NCI-H187 (cell line): ENCODE measurements around the gene CSTF1.
"Not testable (repeated sequence)": the region's sequence is repeated elsewhere in the genome, so short reads cannot be mapped to it uniquely, and the experiment has no call there.

ENCODE experiments used
- DNase-seq, 2 experiments: peaks; one replicate each; lab custom pipeline; 2025; lab: John Stamatoyannopoulos, UW

Gene CSTF1

DNA sequence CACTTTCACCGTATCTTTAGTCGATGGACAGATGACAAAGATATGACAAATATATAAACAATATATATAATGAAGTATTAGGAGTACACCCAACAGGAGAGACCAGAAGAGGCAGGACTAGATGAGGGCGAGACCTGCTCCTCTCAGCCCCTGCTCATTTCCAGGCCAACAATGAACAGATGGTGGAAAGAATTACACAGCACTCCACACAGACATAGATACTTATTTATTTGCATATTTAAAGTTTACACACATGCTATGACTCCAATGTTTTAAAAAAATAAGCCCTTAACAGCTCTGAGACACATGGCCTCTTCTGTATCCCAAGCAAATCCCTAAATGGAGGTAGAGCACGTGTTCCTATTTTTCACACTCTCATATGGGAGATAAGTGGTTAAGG, 23.3 kb upstream of the CSTF1 start:
- DNase-seq, result no peak

DNA sequence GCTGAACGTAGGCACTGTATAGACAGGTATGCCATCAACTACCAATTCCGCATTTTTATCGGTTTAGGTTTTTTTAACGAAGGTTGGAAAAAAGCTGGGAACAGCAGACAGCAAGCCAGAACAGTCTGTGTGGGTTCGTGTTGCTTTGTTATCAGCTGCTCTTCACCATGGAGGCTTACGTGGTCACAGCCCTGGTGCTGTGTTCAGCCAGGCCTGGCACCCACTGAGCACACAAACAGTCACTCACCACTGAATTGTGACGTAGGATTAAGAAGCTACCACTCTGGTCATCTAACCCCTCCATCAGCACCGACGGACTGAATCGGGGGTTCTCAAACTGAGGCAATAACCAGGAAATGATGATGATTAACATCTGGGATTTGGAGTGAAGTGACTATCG, 20.5 kb upstream of the CSTF1 start:
- DNase-seq, result no peak

DNA sequence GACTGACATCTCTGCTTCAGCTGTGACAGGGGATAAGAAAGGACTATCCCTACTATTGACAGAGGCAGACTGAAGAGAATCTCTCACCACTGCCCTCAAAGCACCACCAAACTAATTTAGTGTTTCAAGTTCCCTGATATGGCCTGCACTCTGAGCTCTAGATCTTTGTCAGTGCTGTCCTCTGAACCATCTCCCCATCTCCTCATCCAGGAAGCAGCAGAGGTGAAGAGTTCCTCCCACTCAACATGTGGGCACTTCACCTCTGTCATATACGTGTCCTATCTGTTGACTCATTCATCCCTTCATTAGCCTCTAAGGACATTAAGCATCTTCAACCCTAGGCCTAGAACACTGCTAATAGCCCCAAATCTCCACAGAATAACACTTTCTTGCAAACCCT, 19.6 kb upstream of the CSTF1 start:
- DNase-seq, result no peak

DNA sequence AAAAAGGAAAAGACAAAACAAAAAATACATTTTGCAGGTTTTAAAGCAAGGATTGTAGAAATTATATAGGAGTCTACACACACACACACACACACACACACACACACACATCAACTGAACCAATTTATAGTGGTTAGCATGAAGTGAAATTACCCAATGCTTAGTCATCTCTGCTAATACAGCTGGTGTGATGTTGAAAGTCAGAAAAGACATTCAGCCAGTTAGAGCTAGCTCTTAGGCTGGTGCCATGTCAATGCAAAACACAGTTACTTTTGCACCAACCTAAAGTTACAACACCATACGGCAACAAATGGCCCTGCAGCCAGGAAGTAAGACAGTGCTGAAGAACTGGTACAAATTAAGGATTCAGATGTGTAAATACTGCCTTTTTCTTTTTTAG, 18.5 kb upstream of the CSTF1 start:
- DNase-seq, result no peak

DNA sequence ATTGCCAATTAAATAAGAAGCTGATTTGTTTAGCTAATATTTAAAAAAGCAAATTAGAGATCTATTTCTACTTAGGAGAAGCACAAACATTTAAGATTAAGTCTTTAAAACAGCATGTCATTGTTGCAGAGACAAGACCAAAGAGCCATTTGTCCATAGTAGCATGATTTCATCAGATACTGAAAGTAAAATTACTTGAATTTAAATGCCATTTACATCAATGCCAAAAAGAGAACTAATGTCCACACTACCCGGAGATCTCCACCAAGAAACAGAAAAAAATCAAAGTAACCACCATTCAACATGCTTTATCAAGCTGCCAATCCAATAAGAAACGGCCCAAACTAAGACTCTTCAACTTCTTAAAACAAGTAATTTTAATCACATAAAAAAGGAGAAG, 16.1 kb upstream of the CSTF1 start:
- no peak for DNase-seq

DNA sequence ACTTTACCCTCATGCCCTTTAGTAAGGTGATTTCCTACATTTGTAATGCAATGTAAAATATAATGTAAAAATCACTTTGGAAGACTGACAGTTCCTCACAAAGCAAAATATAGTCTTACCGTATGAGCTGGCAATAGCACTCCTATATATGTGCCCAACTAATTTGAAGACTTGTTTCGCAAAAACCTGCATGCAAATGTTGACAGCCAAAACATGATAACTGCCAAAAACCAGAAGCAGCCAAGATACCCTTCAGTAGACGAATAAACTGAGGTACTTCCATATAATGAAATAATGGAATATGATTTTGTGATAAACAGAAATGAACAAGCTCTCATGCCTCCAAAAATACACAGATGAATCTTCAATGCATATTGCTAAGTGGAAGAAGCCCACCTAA, 14.1 kb upstream of the CSTF1 start:
- DNase-seq, result no peak

DNA sequence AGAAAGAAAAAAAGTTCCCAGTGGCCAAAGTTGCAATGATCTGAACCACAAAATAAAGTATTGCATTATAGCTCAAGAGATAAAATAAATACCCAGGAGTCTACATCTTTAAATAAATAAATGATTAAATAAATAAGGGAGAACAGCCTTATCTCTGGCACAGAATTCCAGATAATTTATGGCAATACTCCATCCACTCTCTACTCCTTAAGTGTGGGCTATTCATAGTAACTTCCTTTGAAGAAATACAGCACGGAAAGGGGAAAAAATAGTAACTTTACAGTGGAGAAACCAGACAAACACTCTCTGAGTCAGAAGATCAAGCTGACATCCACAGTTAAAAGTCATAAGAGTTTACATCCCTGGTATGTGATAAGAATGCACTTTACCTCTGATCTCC, 12.1 kb upstream of the CSTF1 start:
- no peak for DNase-seq

DNA sequence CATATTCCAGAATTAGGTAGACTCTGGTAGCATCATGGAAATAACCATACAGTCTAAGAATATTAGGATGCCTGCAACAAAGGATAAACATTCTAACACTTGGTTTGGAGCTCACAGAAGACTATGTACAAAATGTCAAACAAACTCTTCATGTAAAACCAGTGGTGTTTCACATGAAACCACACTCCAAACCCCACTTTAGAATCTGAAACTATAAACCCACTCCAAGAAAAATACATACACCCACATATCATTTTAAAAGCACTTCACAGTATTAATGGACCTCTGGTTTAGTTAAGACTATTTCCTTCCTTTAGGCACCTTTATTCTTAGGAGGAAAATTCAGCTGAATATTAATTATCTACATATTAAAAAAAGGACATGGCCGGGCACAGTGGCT, 10.9 kb upstream of the CSTF1 start:
- no peak for DNase-seq

DNA sequence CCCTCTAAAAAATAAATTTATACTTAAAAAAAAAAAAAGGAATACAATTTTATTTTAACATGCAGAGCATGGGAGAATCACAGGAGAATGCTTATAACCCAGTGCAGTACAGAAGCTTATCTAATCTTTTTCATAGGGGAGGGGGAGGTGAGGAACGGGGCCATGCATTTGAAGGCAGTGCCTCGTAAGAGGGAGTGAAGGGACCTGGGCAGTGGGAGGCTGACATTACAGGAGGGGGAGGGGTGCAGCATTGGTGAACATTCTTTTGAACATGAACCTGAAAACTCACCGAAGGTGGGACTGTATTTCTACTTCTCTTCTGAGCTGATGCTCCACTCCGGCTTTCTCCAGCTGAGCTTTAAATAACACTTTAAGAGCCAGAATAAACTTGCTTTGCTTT, 9.7 kb upstream of the CSTF1 start:
- DNase-seq, result no peak

DNA sequence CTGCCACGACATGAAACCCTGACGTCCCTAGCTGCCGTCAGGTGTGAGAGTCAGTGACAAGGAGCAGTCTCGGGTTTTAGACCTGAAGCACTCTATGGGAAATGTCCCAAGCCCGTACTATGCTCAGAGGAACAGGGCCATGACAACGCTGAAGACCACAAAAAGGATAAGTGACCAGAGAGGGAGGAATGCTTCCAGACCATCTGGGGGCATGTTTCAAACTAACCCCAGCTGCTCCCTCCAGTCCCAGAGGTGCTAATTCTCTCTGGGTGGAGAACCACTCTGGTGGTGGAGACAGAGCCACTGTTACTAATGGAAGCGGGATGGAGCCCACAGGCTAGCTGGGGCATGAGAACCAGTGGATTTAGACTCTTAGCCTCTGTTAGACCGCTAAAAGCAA, 9.1 kb upstream of the CSTF1 start:
- no peak for DNase-seq

DNA sequence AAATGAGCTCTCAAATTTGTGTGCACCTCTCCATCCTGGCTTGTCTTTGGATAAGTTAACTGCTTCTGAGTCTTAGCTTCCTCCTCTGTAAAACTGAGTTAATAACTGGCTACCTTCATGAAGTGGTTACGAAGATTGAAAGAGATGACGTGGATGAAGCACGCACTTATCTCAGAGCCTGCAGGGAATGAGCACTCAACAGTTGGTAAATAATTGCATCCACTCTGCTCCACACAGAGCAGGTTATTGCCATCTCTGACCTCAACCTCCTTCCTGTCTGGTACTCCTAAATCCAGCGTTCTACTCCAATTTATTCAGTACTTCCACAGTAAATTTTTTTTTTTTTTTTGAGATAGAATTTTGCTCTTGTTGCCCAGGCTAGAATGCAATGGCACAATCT, 7.3 kb upstream of the CSTF1 start:
- DNase-seq, result no peak

DNA sequence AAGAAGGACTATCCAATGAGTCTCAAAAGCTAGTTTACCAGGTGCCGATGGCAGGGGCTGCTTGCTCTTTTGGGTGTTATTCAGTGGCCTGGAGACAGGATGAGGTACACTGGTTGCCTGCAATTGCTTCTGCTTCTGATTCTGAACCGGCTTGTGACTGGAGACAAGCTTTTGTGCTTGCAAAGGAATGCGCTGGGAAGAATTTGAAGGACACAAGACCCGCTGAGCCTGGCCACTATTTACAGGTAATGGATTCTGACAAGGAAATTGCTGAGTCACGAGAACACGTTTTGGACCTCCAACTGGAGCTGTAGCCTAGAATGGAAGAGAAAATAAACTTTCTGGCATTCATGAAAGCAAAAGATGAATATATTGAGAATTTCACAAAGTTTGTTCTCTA, 6.2 kb upstream of the CSTF1 start:
- DNase-seq, result no peak

DNA sequence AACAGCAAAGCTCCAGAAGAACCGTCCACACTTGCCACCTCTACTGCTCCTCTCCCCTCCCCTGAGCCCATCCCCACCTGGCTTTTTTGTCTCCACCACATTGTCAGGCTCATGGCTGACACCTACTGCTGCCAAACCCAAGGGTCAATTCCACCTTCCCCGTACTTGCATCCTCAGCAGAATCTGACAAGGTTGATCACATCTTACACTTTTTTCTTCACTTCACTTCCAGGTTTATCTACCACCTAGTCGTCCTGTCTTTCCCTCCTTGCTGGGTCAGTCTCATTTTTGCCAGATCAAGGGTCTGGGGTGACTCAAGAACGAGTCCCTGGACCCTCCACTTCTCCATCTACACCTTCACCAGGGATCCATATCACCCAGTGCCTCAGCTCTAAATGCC, 3.6 kb upstream of the CSTF1 start:
- DNase-seq, result no peak

DNA sequence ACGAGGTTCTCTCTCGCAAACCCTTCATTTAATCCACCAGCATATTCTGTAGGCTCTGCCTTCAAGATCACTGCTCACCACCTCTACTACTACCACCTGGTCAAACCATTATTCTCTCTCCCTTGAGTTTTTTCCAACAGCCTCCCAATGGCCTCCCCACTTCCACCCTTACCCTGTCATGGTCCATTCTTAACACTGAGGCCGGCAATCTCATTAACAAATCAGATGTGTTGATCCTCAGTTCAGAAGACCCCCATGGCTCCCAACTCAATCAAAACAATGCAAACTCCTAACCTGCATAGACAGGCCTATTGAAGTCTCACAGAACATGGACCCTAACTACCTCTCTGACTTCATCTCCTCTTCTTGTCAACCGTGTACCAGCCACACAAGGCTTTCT, 2.6 kb upstream of the CSTF1 start:
- DNase-seq, result no peak

DNA sequence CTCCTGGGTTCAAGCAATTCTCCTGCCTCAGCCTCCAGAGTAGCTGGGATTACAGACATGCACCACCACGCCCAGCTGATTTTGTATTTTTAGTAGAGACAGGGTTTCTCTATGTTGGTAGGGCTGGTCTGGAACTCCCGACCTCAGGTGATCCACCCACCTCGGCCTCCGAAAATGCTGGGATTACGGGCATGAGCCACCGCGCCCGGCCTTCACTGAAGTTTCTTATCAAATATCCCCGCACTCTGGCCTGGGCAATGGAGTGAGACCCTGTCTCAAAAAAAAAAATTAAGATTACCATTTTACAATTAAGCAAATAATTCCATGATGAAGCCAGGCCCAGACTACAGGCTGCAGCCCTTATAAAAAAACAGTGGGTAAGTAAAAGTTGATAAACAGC, 2.0 kb upstream of the CSTF1 start:
- not testable (repeated sequence) for DNase-seq

DNA sequence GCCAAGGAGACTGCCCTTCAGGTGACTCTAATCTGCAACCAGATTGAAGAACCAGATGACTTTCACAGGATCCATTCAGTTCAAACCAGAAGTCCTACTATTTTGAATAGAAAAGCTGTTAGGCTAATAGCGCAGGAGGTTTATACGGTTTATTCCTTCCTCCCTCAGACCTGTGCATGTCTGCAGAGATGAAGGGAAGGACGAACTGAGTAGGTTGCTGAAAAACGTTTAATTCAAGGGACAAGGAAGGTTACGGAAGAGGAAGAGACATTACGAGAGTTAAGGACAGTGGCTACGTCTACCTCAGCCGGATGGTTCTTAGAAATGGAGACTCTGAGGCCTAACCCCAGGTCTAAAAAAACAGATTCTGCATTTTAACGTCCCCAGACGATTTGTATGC, 1.4 kb upstream of the CSTF1 start:
- no peak for DNase-seq

DNA sequence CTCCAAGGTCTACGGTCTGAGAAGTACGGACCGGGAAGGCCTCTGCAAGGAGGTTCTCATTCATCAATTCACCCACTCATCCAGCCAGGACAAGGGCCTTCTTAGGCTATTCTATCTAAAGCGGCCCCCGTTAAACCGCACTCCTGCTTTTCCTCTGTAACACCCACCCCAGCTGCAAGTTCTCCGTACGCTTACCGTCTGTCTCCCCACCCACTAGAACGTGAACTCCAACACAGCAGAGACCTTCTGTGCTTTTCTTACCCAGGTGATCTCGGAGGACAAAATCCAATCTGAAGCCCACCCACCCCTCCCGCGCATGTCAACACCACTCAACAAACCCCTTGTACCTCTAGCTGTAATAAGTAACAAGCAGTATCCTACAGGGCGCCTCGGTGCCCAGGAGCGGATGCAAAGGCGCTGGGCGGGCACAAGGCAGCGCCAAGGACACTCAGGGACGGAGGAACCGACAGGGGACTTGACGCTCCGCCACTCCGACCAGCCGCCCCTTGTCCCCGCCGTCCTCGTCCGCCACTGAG, 781 bp upstream of the CSTF1 start:
- DNase-seq, result no peak

DNA sequence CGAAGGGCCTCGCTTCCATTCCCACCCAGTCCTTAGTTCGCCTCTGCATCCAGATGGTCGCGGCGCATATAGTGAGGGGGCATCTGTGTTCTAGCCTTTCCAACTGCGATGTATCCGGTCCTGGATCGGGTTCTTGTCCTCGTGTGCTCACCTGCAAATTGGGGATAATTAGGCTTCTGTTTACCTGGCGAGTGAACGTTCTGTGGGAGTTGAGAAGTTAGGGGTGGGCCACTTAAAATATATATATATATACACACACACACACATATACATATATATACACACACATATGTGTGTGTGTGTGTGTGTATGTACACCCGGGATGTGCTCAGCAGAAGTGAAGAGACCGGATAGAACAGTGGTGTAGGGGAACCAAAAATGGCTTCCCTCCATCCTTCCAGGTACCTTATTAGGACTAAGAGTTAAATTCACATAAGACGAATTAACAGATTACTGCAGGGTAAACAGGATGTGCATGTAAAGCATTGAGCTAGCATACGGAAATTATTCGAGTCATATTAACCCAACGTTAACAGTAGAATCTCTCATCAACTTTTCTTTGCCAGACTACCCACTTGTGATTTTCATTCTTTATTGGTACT, 537 bp downstream of the CSTF1 start:
- DNase-seq, result no peak

DNA sequence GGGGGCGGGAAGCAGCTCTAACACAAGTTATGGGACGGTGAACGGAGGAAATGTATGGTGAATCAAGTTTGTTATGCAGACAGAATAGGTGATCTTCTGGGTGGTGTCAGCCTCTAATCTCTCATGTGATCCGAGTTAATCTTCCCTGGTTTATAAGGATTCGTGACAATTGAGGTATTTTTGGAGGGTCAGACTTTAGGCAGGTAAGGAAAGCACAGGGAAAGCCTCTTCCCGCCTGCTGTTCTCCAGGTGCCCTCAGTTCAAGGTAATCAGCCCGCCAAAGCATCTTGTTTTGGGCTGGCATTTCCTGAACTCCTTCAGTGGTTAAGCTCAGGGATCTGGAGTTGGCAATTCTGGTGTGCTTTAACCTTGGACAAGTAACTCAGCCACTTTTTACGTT, 1.2 kb downstream of the CSTF1 start:
- no peak for DNase-seq

DNA sequence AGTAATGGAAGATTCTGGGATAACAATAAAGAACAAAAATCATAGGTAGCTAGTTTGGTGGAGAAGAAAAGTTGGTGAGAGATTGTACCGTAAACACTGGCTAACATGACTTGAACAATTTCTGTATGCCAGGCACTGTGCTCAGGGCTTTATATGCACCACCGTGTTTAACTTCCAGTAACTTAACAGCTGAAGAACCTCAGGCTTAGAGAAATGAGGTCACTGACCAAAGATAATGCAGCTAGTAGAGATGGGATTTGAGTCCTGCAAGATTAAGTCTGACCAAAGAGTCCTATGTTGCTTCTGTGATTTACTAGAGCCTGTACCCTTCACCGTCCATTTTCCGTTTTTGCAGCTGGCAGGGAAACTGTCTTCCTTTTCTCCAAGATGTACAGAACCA, 2.7 kb downstream of the CSTF1 start:
- DNase-seq, result no peak

DNA sequence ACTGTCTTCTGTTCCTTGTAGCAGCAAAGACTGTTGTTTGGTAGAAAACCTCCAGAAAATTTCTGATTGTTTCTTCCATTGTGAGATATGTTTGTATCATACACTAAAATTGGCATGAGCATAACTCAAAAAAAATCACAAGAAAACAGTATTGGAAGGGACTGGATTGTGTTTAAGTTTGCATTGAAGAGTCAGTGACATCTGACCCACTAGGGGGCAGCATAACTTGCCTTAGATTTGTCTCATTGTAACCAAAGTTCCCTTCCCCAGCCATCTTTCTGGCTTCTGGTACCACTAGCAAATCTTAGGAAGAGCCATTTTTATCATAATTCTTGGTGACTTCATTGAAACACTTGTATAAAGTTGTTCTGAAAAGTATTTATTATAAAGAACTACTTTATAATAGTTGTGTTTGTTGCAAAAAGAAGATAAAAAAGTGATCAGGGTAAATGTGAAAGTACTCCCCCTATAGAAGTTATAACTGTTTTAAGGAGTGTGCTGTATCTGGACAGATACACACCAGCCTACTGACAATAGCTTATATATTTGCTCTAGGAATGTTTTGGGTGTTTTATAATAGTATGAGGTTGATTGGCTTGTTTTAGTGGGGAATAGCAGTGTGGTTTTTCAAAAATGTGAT, 7.7 kb downstream of the CSTF1 start:
- DNase-seq, result peak in 1 of 2 experiments; percentile 6

DNA sequence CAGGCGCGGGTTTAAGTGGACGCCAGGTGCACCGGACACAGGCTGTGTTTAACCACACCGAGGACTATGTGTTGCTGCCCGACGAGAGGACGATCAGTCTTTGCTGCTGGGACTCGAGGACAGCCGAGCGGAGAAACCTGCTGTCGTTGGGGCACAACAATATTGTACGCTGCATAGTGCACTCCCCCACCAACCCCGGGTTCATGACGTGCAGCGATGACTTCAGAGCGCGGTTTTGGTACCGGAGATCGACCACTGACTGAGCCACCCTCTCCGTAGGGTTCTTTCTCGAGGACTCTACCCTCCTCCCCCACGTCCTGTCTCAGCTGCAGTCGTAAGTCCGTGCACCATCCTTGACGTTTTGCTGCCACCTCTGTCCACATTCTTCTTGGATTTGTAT, 11.0 kb downstream of the CSTF1 start:
- DNase-seq, result no peak

DNA sequence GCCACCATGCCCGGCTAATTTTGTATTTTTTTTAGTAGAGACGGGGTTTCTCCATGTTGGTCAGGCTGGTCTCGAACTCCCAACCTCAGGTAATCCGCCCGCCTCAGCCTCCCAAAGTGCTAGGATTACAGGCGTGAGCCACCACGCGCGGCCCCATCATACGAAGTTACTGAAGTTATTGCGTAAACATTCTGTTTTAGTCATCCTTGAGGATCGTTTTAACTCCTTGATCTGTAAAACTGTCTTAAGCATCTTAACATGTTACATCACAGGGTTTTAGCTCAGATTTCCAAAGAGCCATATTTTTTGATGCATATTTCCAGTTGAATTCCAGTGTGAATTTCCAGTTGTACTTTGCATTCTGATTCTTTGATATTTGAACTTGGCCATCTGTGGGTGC, 12.9 kb downstream of the CSTF1 start:
- DNase-seq, result not testable (repeated sequence)

DNA sequence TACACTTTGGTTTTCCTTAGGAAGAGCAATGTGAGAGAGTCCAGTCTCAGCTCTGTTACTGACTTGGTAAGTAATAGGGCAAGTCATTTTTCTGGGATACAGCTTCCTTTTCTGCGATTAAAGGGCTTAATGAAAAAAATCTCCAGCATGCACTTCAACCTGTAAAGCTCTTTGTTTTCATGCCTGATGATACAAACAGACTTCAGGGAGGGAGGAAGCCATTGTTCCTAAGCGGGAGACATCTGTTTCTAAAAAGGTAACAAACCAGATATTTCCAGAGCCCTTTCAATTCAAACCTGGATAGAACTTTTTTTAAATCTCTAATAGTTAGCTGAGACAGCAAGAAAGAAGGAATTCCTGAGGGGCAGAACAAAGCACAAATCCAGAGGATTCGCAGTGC, 14.5 kb downstream of the CSTF1 start:
- no peak for DNase-seq
